Neural progenitor cell (in vitro differentiated cells): ENCODE results near the gene ARHGEF38.

Experiments
- EZH2 ChIP-seq: fragments of 200-600 bp; sonication (generic); IDR thresholded peaks from 2 replicates; pipeline ENCODE4 v1.6.1; 2017; ENCODE audit warnings: antibody characterized with exemption, mild to moderate bottlenecking, moderate library complexity
- EZH2phosphoT487 ChIP-seq: fragments of 200-600 bp; sonication (generic); IDR thresholded peaks from 2 replicates; pipeline ENCODE4 v1.6.1; 2017; ENCODE audit warnings: antibody characterized with exemption
- TF ChIP-seq, protein P1 (sequence below): fragments of 200-600 bp; sonication (generic); IDR thresholded peaks from 2 replicates; pipeline ENCODE4 v1.5.1; 2017; ENCODE audit warnings: antibody characterized with exemption, mild to moderate bottlenecking

- TF ChIP-seq, protein P1, sequence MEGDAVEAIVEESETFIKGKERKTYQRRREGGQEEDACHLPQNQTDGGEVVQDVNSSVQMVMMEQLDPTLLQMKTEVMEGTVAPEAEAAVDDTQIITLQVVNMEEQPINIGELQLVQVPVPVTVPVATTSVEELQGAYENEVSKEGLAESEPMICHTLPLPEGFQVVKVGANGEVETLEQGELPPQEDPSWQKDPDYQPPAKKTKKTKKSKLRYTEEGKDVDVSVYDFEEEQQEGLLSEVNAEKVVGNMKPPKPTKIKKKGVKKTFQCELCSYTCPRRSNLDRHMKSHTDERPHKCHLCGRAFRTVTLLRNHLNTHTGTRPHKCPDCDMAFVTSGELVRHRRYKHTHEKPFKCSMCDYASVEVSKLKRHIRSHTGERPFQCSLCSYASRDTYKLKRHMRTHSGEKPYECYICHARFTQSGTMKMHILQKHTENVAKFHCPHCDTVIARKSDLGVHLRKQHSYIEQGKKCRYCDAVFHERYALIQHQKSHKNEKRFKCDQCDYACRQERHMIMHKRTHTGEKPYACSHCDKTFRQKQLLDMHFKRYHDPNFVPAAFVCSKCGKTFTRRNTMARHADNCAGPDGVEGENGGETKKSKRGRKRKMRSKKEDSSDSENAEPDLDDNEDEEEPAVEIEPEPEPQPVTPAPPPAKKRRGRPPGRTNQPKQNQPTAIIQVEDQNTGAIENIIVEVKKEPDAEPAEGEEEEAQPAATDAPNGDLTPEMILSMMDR = no peak
- no peak for TF ChIP-seq EZH2
- no peak for TF ChIP-seq EZH2phosphoT487
Observed at GRCh38 chr4:105509714-105510113, 42.7 kb upstream of the ARHGEF38 start.
